ENCODE measurements around the gene ATP6V0E1.
A peak's percentile ranks its signal among the peaks of the same experiment; 100 is the strongest.

Gene ATP6V0E1

GRCh38 chr5:172971482-172971881 is 12.1 kb upstream of the ATP6V0E1 start:
- no peak for TF ChIP-seq CTCF (IDR thresholded peaks at IDR 0.05; ENCODE audit: low read depth, low read length)

GRCh38 chr5:172972552-172972951 is 11.0 kb upstream of the ATP6V0E1 start:
- no peak for TF ChIP-seq CTCF (IDR thresholded peaks at IDR 0.05; ENCODE audit: low read depth, low read length)
- DNase-seq (ENCODE audit: low read depth in 2 of 2) = no peak
- no peak overlapping the region for H3K4me3 ChIP-seq (replicated peaks in 1 of 2; ENCODE audit: low read depth in 2 of 2, low read length in 2 of 2)

More at GRCh38 chr5:172971482-172971881, 12.1 kb upstream of the ATP6V0E1 start:
- H3K4me3 ChIP-seq (replicated peaks in 1 of 2; ENCODE audit: low read depth in 2 of 2, low read length in 2 of 2) = no peak overlapping the region
- no peak for DNase-seq (ENCODE audit: low read depth in 2 of 2)

GRCh38 chr5:172973127-172973916 is 10.2 kb upstream of the ATP6V0E1 start:
- peak; percentile 77 to 94 for DNase-seq (ENCODE audit: low read depth in 2 of 2)
- no peak for TF ChIP-seq CTCF (IDR thresholded peaks at IDR 0.05; ENCODE audit: low read depth, low read length)
- H3K4me3 ChIP-seq (replicated peaks in 1 of 2; ENCODE audit: low read depth in 2 of 2, low read length in 2 of 2) = no peak overlapping the region

- peak; percentile 56 to 58 for DNase-seq (ENCODE audit: low read depth in 2 of 2)
These were observed 9.6 kb upstream of the ATP6V0E1 start for GRCh38 chr5:172973931-172974330.

GRCh38 chr5:172975289-172975688 is 8.3 kb upstream of the ATP6V0E1 start:
- TF ChIP-seq CTCF (IDR thresholded peaks at IDR 0.05; ENCODE audit: low read depth, low read length) = no peak
- no peak for DNase-seq (ENCODE audit: low read depth in 2 of 2)
- H3K4me3 ChIP-seq (replicated peaks in 1 of 2; ENCODE audit: low read depth in 2 of 2, low read length in 2 of 2) = no peak overlapping the region

More at GRCh38 chr5:172973931-172974330, 9.6 kb upstream of the ATP6V0E1 start:
- TF ChIP-seq CTCF (IDR thresholded peaks at IDR 0.05; ENCODE audit: low read depth, low read length) = no peak
- H3K4me3 ChIP-seq (replicated peaks in 1 of 2; ENCODE audit: low read depth in 2 of 2, low read length in 2 of 2) = no peak overlapping the region

- no peak overlapping the region for H3K4me3 ChIP-seq (replicated peaks in 1 of 2; ENCODE audit: low read depth in 2 of 2, low read length in 2 of 2)
- peak in 1 of 2 donors; percentile 90 for DNase-seq (ENCODE audit: low read depth in 2 of 2)
- no peak for TF ChIP-seq CTCF (IDR thresholded peaks at IDR 0.05; ENCODE audit: low read depth, low read length)
These were observed 3.8 kb upstream of the ATP6V0E1 start for GRCh38 chr5:172979778-172980177.

Data from cardiac fibroblast (primary cell).